GM21717 (cell line): ENCODE data around the gene MLANA.

Experiments
- ATAC-seq: cut with Tn5 transposase; IDR thresholded peaks from one replicate; pipeline ENCODE4 v1.9.1; 2021; ENCODE audit warnings: mild to moderate bottlenecking, moderate library complexity; ENCODE audit not compliant: unreplicated experiment

MLANA gene

DNA sequence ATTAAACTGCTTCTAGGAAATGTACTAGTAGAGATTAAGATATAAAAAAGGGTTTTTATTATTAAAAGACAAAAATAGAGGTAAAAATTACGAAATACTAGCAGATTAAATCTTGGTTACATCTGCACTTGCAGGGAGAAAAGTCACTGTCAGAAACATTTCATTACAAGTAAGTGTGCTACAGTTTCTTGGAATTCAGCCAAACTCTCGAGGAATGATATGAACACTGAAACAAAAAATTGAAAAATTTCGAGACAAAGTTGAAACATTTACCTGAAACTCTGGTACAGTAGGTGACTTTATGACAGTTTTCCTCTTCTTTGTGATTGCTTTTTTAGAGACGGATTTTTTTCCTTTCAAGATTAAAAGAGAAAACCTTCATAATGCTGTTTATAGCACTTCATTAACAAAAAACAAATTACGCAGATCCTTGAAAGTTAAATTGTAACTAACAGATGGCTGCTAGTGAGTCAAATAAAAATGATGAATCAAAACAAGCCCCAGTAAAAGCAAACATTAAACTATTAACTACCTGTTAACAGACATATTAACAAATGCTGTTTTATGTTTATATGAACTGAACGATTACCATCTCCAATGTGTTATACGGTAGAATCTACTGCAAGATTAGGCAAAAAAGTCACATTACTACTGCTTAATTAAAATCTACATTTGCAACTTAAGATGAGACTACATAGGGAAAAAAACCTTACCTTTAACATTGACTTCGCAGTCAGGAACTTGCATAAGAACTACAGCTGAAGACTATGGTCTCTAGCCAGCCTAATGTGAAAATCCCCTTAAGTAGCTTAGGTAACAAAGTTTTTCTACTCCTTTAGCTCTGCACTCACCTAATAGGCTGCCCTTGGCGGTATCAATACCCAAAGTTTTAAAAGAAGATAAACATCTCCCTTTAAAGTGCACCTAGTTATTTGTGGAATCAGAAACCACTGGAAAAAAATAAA lies 63.3 kb downstream of the MLANA start:
- ATAC-seq: no peak

DNA sequence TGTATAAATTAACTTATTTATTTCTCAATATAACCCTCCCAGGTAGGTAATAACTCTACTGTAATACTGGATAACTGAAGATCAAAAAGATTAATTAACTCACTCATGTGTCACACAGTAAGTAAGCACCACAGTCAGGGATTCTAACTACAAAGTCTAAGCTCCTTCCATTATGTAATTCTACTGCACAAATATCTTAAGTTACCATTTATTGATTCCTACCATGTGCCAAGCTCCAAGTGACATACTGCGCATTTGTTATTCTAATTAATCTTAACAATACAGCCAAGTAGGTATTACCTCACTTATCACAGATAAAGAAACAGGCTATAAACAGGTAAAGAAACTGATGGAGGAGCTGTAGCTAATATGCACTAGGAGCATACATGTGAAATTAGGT lies 66.5 kb downstream of the MLANA start:
- ATAC-seq: no peak

DNA sequence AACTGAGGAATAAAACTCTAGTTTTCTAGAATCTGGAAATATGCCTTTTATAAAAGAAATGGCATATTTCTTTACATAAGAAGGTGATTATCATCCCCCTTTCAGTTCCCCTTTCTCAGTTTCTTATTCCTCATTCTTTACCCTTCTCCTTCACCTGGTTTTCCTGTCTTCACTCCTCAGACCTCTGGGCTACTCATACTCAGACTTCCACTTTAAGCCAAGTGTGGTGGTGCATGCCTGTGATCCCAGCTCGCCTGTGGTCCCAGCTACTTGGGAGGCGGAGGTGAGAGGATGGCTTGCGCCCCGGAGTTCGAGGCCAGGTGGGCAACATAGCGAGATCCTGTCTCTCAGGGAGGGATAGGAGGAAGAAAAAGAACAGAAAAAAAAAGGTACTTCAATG lies 67.6 kb downstream of the MLANA start:
- peak; percentile 79 for ATAC-seq
